ENCODE measurements around the gene GLT8D1. TPM values are rescaled to one million over a fixed set of nuclear protein-coding genes. Genes with fewer than 3 reads are reported as not detected.
A peak's percentile ranks its signal among the peaks of the same experiment; 100 is the strongest.

The GLT8D1 gene
- total RNA-seq, 2 donors from 2014 or later = 54.4 to 72.2 TPM

GRCh38 chr3:52685709-52686691 lies 19.6 kb downstream of the GLT8D1 start, which contains the start of the genes GNL3 and PBRM1:
Gene GNL3, plus strand, starts transcription at chr3:52686032. Its CDS starts 61 bp downstream, at chr3:52686093.
Gene PBRM1, minus strand, starts transcription at chr3:52685913.
- Mint-ChIP-seq H3K36me3 (ENCODE audit: low read depth) (peaks cover 49% of the 10 kb centered on the region), H3K4me3 (peak within 1 kb of the TSS; percentile 99)
- H3K4me3 ChIP-seq (ENCODE audit: low read length) = peak within 1 kb of the TSS; percentile 98

DNA sequence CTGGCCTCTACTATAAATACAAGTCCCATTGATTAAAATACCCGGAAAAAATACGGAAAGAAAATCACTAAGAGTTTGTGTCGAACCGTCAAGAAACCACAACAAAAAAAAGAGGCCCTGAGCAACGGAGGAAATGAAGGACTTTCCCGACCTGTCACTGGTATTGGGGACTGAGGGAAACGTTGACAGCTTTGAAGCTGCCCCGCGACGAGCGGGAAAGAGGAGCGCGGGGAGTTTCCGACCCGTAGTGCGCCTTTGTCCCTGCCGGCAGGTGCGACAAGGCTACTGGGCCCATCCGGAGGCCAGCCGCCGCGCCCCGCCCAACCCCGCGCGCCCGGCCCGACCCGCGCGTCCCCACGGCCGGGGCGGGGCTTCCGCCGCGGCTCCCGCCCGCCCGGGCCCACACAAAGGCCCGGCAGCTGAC lies 20.3 kb downstream of the GLT8D1 start:
- Mint-ChIP-seq H3K36me3 (ENCODE audit: low read depth) (peaks cover 45% of the 10 kb centered on the region), H3K9me3 (no peaks in the 10 kb centered on the region)
- 0% methylated on average over 10 to 41 of the region's 41 CpGs for WGBS, 2 experiments (ENCODE audit: insufficient coverage in 1 of 2, insufficient read length in 1 of 2)

More at GRCh38 chr3:52685709-52686691, 19.6 kb downstream of the GLT8D1 start, which contains the start of the genes GNL3 and PBRM1:
- DNase-seq = peak; percentile 97
- no peak for TF ChIP-seq CTCF (conservative IDR thresholded peaks at IDR 0.05)
- WGBS, 2 experiments (ENCODE audit: insufficient coverage in 1 of 2, insufficient read length in 1 of 2) = 0% methylated on average over 43 to 82 of the region's 82 CpGs
- H3K4me1 ChIP-seq (ENCODE audit: control insufficient read depth, insufficient read depth, low read length) = no peaks in the 10 kb centered on the region
- peaks cover 18% of the 10 kb centered on the region for H3K4me1 Mint-ChIP-seq
- peaks cover 54% of the 10 kb centered on the region for H3K36me3 ChIP-seq (ENCODE audit: control insufficient read depth, insufficient read depth, low read length)
- H3K27me3 Mint-ChIP-seq (ENCODE audit: insufficient read depth) = no peaks in the 10 kb centered on the region
- peak within 1 kb of the TSS; percentile 91 for H3K9ac ChIP-seq (ENCODE audit: extremely low read depth, low read length, poor library complexity, severe bottlenecking)
- no peaks in the 10 kb centered on the region for H3K9me3 Mint-ChIP-seq
- H3K27me3 ChIP-seq (ENCODE audit: control insufficient read depth, insufficient read depth, low read length, poor library complexity, severe bottlenecking) = no peaks in the 10 kb centered on the region
- peak within 1 kb of the TSS; percentile 99 for H3K27ac ChIP-seq (ENCODE audit: low read depth, low read length)
- H3K9me3 ChIP-seq (ENCODE audit: control insufficient read depth, low read length) = no peaks in the 10 kb centered on the region
- H3K27ac Mint-ChIP-seq = peak within 1 kb of the TSS; percentile 98

More for the DNA sequence above, 20.3 kb downstream of the GLT8D1 start:
- TF ChIP-seq CTCF (conservative IDR thresholded peaks at IDR 0.05) = no peak
- Histone ChIP-seq H3K4me1 (ENCODE audit: control insufficient read depth, insufficient read depth, low read length) (no peaks in the 10 kb centered on the region), H3K9me3 (ENCODE audit: control insufficient read depth, low read length) (no peaks in the 10 kb centered on the region), H3K36me3 (ENCODE audit: control insufficient read depth, insufficient read depth, low read length) (peaks cover 54% of the 10 kb centered on the region), H3K4me3 (ENCODE audit: low read length) (peak overlapping the region; percentile 88), H3K9ac (ENCODE audit: extremely low read depth, low read length, poor library complexity, severe bottlenecking) (peak overlapping the region; percentile 91), H3K27ac (ENCODE audit: low read depth, low read length) (peak overlapping the region; percentile 99), H3K27me3 (ENCODE audit: control insufficient read depth, insufficient read depth, low read length, poor library complexity, severe bottlenecking) (no peaks in the 10 kb centered on the region)
- Mint-ChIP-seq H3K4me1 (peaks cover 18% of the 10 kb centered on the region), H3K27ac (peak overlapping the region; percentile 91), H3K4me3 (peak overlapping the region; percentile 99), H3K27me3 (ENCODE audit: insufficient read depth) (no peaks in the 10 kb centered on the region)
- DNase-seq = peak; percentile 90
